ENCODE data around the gene NCF4. TPM values are rescaled to one million over a fixed set of nuclear protein-coding genes. Genes with fewer than 3 reads are reported as not detected.

Gene NCF4
- total and polyA plus RNA-seq, 9 of the 15 experiments (the other 6 are each of a cell fraction or from before 2014, with no cell fraction given), result 0.04 to 0.95 (median 0.33) TPM

DNA sequence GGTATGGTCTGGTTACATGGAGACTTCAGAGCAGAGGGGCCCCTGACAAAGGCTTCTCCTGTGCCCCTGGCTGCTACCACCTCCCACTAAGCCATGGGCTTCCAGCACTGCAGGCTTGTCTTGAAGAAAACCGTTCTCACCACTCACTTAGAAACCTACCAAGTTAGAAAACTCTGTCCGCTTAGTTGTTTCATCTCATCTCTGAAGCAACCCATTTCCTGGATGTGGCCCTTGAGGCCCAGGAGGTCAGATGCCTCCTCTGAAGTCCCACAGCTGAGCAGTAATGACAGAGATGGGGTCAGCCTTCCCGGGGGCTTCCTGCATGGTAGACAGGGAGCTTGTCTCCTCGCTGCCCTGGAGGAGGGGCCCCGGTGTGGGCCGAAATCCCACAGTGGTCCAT lies 65.5 kb downstream of the NCF4 start:
- no peak overlapping the region for H3K27ac ChIP-seq (ENCODE audit: extremely low read depth, low read depth, low read length)
- FAIRE-seq (no peak), ATAC-seq (no peak), DNase-seq (ENCODE audit: extremely low read depth in 1 of 4, low spot score in 3 of 4) (no peak)
- H3K27me3 ChIP-seq (ENCODE audit: control insufficient read depth in 2 of 2, insufficient read depth in 2 of 2, low read length in 2 of 2), result peaks cover 0 to 70% of the 10 kb centered on the region in 2 experiments; a peak in 3 of 5 replicates
- H3K4me3 ChIP-seq, result no peak overlapping the region
- no peak overlapping the region for H2AFZ ChIP-seq (ENCODE audit: low read depth, low read length)
- H3K4me2 ChIP-seq (ENCODE audit: insufficient read depth, low read length), result no peak overlapping the region
- H3K9me3 ChIP-seq (replicated peaks; ENCODE audit: control insufficient read depth, insufficient read depth, low read depth, low read length), result no peaks in the 10 kb centered on the region
- POLR2A ChIA-PET, result no interaction called here
- no peaks in the 10 kb centered on the region for H3K79me2 ChIP-seq (ENCODE audit: control insufficient read depth, insufficient read depth, low read length)
- 5% methylated on average over 6 of the region's 6 CpGs for WGBS (ENCODE audit: insufficient coverage, low coverage, missing lambda C conversion rate)
- BruUV-seq (replicated peaks), result no TSS peak
- TF ChIP-seq GABPA (tag; conservative IDR thresholded peaks at IDR 0.05; ENCODE audit: low read depth) (no peak), EP300 (IDR thresholded peaks at IDR 0.05; ENCODE audit: low read length) (no peak), ZFP1 (CRISPR knock-in tag; IDR thresholded peaks at IDR 0.05) (no peak), WHSC1 (IDR thresholded peaks at IDR 0.05; ENCODE audit: low read length) (no peak), RHOXF2B (CRISPR knock-in tag; conservative IDR thresholded peaks at IDR 0.05) (no peak), GABPB1 (CRISPR knock-in tag; IDR thresholded peaks at IDR 0.05) (no peak)
- intact Hi-C loops (cut with micrococcal nuclease) (no loop called here), in situ Hi-C loops (cut with MboI) (no loop called here)
- peaks cover 2% of the 10 kb centered on the region for H3K9me1 ChIP-seq (ENCODE audit: control insufficient read depth, insufficient read depth, low read length)
- no peaks in the 10 kb centered on the region for H3K36me3 ChIP-seq (ENCODE audit: control insufficient read depth, insufficient read depth, low read length)
- H3K4me1 ChIP-seq (replicated peaks in 1 of 2; ENCODE audit: control insufficient read depth in 2 of 2, insufficient read depth in 2 of 2, low read length in 2 of 2), result peaks cover 0 to 14% of the 10 kb centered on the region in 2 experiments; a peak in 2 of 5 replicates
- CTCF ChIA-PET (ENCODE audit: low intra/inter-chr PET ratio), result no interaction called here
- H3K9ac ChIP-seq (ENCODE audit: insufficient read depth in 1 of 2, low read depth in 2 of 2, low read length in 2 of 2), result no peak overlapping the region
- no peaks in the 10 kb centered on the region for H4K20me1 ChIP-seq (replicated peaks; ENCODE audit: control insufficient read depth, insufficient read depth, low read length)

GRCh38 chr22:36926721-36927435 lies 66.1 kb downstream of the NCF4 start:
- FAIRE-seq, result no peak
- Histone ChIP-seq H3K4me3 (no peak overlapping the region), H3K9me3 (replicated peaks; ENCODE audit: control insufficient read depth, insufficient read depth, low read depth, low read length) (no peaks in the 10 kb centered on the region), H3K36me3 (ENCODE audit: control insufficient read depth, insufficient read depth, low read length) (no peaks in the 10 kb centered on the region), H3K27ac (ENCODE audit: extremely low read depth, low read depth, low read length) (no peak overlapping the region), H3K27me3 (ENCODE audit: control insufficient read depth in 2 of 2, insufficient read depth in 2 of 2, low read length in 2 of 2) (peaks cover 0 to 69% of the 10 kb centered on the region in 2 experiments; a peak in 3 of 5 replicates), H4K20me1 (replicated peaks; ENCODE audit: control insufficient read depth, insufficient read depth, low read length) (no peaks in the 10 kb centered on the region), H2AFZ (ENCODE audit: low read depth, low read length) (no peak overlapping the region), H3K79me2 (ENCODE audit: control insufficient read depth, insufficient read depth, low read length) (no peaks in the 10 kb centered on the region), H3K4me2 (ENCODE audit: insufficient read depth, low read length) (no peak overlapping the region), H3K9ac (ENCODE audit: insufficient read depth in 1 of 2, low read depth in 2 of 2, low read length in 2 of 2) (no peak overlapping the region), H3K4me1 (replicated peaks in 1 of 2; ENCODE audit: control insufficient read depth in 2 of 2, insufficient read depth in 2 of 2, low read length in 2 of 2) (peaks cover 0 to 11% of the 10 kb centered on the region in 2 experiments; a peak in 2 of 5 replicates), H3K9me1 (ENCODE audit: control insufficient read depth, insufficient read depth, low read length) (peaks cover 2% of the 10 kb centered on the region)
- in situ Hi-C loops (cut with MboI) (no loop called here), intact Hi-C loops (cut with micrococcal nuclease) (no loop called here)
- POLR2A ChIA-PET, result no interaction called here
- no peak for DNase-seq (ENCODE audit: extremely low read depth in 1 of 4, low spot score in 3 of 4)
- CTCF ChIA-PET (ENCODE audit: low intra/inter-chr PET ratio), result no interaction called here
- no TSS peak for BruUV-seq (replicated peaks)
- ATAC-seq, result no peak
- WGBS (ENCODE audit: insufficient coverage, low coverage, missing lambda C conversion rate), result 2% methylated on average over 11 of the region's 14 CpGs
- TF ChIP-seq, protein P1, sequence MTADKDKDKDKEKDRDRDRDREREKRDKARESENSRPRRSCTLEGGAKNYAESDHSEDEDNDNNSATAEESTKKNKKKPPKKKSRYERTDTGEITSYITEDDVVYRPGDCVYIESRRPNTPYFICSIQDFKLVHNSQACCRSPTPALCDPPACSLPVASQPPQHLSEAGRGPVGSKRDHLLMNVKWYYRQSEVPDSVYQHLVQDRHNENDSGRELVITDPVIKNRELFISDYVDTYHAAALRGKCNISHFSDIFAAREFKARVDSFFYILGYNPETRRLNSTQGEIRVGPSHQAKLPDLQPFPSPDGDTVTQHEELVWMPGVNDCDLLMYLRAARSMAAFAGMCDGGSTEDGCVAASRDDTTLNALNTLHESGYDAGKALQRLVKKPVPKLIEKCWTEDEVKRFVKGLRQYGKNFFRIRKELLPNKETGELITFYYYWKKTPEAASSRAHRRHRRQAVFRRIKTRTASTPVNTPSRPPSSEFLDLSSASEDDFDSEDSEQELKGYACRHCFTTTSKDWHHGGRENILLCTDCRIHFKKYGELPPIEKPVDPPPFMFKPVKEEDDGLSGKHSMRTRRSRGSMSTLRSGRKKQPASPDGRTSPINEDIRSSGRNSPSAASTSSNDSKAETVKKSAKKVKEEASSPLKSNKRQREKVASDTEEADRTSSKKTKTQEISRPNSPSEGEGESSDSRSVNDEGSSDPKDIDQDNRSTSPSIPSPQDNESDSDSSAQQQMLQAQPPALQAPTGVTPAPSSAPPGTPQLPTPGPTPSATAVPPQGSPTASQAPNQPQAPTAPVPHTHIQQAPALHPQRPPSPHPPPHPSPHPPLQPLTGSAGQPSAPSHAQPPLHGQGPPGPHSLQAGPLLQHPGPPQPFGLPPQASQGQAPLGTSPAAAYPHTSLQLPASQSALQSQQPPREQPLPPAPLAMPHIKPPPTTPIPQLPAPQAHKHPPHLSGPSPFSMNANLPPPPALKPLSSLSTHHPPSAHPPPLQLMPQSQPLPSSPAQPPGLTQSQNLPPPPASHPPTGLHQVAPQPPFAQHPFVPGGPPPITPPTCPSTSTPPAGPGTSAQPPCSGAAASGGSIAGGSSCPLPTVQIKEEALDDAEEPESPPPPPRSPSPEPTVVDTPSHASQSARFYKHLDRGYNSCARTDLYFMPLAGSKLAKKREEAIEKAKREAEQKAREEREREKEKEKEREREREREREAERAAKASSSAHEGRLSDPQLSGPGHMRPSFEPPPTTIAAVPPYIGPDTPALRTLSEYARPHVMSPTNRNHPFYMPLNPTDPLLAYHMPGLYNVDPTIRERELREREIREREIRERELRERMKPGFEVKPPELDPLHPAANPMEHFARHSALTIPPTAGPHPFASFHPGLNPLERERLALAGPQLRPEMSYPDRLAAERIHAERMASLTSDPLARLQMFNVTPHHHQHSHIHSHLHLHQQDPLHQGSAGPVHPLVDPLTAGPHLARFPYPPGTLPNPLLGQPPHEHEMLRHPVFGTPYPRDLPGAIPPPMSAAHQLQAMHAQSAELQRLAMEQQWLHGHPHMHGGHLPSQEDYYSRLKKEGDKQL (CRISPR knock-in tag; IDR thresholded peaks at IDR 0.05; ENCODE audit: borderline replicate concordance), result no peak
- TF ChIP-seq DDX20 (tag; IDR thresholded peaks at IDR 0.05; ENCODE audit: low read depth) (no peak), CHD1 (IDR thresholded peaks at IDR 0.05; ENCODE audit: low read length) (no peak)
- TF ChIP-seq, protein P2, sequence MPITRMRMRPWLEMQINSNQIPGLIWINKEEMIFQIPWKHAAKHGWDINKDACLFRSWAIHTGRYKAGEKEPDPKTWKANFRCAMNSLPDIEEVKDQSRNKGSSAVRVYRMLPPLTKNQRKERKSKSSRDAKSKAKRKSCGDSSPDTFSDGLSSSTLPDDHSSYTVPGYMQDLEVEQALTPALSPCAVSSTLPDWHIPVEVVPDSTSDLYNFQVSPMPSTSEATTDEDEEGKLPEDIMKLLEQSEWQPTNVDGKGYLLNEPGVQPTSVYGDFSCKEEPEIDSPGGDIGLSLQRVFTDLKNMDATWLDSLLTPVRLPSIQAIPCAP (CRISPR knock-in tag; IDR thresholded peaks at IDR 0.05; ENCODE audit: borderline replicate concordance), result no peak

Measured in K562 (cell line).